Muscle of arm (tissue), 12 donors: ENCODE measurements around the gene RUFY1. TPM values are rescaled to one million over a fixed set of nuclear protein-coding genes. Genes with fewer than 3 reads are reported as not detected.
"Not testable (repeated sequence)": the region's sequence is repeated elsewhere in the genome, so short reads cannot be mapped to it uniquely, and the experiment has no call there.

Source experiments
- DNase-seq: peaks from one replicate; pipeline ENCODE4 v3.0.0-alpha.2; 2013
- polyA plus RNA-seq, 12 donors: library from polyadenylated mRNA; unstranded; fragments of 120-200 nt; gene quantifications; one replicate each; pipeline ENCODE4 v1.2.1, GENCODE V29; 2013; ENCODE audit not compliant: insufficient read length in 12 of 12

The RUFY1 gene
- polyA plus RNA-seq, 12 donors: 32.8 to 52.7 (median 38.6) TPM; not detected in 1

DNA sequence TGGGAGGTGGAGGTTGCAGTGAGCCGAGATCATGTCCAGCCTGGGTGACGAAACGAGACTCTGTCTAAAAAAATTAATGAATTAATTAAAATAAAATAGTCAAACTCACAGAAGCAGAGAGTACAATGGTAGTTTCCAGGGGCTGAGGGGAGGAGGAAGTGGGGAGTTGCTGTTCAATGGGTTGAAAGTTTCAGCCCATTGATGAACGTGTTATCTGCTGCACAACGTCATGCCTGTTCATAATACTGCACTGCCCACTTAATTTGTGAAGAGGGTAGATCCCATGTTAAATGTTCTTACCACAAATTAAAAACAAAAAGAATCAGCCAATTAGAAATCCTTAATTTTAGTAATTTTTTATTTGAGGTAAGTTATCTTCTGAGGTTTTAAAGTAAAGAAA, 16.4 kb upstream of the RUFY1 start:
- DNase-seq: no peak

- DNase-seq: no peak
These were observed 15.9 kb upstream of the RUFY1 start for GRCh38 chr5:179534431-179534830.

GRCh38 chr5:179536676-179537075, 13.7 kb upstream of the RUFY1 start:
- DNase-seq: no peak

- no peak for DNase-seq
These were observed 8.2 kb upstream of the RUFY1 start for GRCh38 chr5:179542170-179542569.

- not testable (repeated sequence) for DNase-seq
These were observed 7.1 kb upstream of the RUFY1 start for GRCh38 chr5:179543275-179543674.

- no peak for DNase-seq
These were observed 2.7 kb downstream of the RUFY1 start for GRCh38 chr5:179553006-179553405.

DNA sequence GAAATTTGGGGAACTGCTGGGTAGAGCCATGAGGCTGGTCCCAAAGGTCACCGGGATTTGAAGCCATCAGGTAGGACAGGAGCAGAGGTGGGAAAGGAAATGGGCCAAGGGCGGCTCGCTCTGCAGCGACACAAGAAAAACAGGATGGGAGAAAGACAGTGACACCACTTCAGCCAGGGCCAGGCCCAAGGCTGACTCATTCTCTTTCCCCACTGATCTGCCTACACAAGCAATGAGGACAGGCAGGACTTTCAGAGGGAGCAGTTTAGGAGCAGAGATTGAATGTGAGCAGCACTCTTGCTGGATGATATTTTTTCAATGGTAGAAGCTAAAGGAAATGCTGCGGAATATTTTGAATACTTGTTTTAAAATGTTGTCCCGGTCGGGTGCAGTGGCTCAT, 3.5 kb downstream of the RUFY1 start:
- DNase-seq: no peak

DNA sequence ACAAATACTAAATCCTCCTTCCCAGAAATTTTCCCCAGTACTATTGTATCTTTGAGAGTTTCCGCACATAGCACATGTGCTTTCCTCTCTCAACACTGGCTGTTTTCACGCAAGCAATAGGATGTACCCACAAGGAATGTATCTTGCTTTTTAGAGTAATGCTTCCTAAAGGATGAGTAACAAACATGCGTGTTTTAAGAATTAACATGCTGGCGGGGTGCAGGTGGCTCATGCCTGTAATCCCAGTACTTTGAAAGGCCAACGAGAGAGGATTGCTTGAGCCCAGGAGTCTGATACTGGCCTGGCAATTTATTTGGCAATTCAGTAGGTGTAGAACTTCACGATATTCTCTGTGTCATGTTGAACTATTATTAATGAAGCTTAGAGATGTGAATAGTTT, 4.6 kb downstream of the RUFY1 start:
- DNase-seq: no peak

- DNase-seq: not testable (repeated sequence)
These were observed 8.0 kb downstream of the RUFY1 start for GRCh38 chr5:179558261-179558799.

GRCh38 chr5:179558932-179559283, 8.6 kb downstream of the RUFY1 start:
- DNase-seq: no peak

- peak; percentile 98 for DNase-seq
These were observed 9.2 kb downstream of the RUFY1 start for GRCh38 chr5:179559284-179560252.

- DNase-seq: no peak
These were observed 14.2 kb downstream of the RUFY1 start for GRCh38 chr5:179564526-179564925.

DNA sequence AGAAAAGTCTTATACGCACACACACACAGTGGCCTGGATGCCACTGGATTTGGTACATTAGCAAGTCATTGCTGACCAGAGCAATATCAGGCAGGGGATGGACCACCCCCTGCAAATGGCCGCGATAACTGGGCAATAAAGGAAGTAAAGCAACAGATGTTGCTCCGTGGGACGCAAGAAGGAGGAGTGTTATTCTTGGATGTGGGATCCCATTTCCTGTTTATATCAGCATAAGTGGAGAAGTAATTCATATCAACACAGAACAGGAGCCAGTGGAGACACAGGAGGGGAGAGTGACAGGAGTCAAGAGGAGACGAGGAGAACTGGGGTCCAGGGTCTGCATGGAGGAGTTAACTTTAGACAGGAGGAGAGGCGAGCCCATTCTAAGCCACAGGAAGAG, 18.4 kb downstream of the RUFY1 start:
- DNase-seq: no peak

GRCh38 chr5:179572386-179572785, 22.0 kb downstream of the RUFY1 start:
- no peak for DNase-seq

DNA sequence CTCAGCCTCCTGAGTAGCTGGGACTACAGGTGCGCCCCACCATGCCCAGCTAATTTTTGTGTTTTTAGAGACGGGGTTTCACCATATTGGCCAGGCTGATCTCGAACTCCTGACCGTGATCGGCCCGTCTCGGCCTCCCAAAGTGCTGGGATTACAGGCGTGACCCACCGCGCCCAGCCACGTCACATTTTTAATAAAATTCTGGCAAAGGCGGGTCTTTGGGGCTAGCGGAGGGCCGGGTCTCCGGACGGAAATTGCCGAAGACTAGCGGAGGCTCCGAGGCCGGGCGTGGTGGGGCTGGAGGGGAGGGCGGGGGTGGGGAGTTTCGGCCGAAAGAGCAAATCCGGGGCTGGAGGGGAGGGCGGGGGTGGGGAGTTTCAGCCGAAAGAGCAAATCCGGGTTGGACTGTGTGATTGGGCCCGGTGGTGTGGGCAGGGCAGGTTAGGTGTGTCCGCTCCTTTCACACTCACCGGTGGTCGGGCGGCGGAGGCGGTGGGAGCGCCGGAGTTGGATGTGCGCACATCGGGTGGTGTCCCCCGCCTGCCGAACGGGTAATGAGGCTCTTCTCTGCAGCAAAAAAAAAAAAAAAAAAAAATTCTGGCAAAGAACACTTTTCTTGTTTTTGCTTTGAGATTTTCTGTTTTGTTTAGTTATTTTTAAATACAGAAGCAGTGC, 27.1 kb downstream of the RUFY1 start:
- DNase-seq: no peak

DNA sequence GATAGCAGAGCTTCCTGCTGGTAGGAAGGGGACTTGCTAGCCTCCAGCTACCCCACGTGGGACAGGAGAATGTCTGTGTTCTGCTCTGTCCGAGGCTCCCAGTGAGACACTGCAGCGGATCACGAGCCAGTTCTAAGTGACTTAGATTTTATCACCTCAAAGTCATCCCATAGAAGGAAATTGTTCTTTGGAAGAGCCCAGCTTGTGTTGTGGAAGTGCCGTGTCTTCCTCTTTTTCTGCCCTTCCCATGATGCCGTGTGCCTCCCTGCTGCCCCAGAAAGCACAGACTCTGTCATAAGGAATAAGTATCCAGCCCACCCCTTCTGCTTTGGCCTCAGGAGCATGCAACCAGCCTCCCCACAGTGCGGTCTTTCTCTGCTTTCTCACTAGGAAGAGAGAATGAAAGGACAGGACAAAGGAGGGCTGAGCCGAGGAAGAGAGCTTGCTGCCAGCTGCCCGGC, 35.6 kb downstream of the RUFY1 start:
- no peak for DNase-seq

DNA sequence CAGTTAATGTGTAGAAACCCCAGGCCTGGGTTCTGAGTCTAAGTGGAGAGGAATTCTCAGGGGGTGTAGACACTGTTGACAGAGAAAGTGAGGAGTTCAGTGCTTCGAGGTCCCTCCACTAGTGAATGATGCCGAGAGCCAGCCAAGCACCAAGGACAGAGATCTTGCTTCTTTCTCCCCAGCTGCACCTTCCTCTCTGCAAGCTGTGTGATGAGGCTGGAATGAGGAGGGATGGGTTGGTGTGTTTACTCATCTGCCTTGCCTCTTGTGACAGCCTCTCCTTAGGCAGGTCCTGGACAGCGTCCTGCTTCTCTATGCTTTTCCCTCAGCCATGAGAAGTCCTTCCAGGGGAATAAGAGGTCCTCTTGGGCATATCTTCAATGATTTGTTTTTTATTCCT, 37.8 kb downstream of the RUFY1 start:
- no peak for DNase-seq

GRCh38 chr5:179595916-179596315, 45.6 kb downstream of the RUFY1 start:
- DNase-seq: no peak

DNA sequence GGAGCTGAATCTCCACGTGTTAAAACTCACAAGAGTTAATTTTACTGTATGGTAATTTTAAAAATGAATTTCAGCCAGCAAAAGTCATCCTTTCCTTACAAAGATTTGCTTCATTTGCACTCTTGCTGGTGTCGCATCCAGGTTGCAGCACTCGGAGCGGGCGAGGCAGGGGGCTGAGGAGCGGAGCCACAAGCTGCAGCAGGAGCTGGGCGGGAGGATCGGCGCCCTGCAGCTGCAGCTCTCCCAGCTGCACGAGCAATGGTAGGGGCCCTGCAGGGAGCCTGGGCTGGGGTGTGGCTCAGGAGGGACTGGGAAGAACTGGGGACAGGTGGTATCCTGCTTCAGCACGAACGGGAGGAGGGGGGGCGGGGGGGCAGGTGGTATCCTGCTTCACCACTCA, 46.1 kb downstream of the RUFY1 start:
- no peak for DNase-seq

DNA sequence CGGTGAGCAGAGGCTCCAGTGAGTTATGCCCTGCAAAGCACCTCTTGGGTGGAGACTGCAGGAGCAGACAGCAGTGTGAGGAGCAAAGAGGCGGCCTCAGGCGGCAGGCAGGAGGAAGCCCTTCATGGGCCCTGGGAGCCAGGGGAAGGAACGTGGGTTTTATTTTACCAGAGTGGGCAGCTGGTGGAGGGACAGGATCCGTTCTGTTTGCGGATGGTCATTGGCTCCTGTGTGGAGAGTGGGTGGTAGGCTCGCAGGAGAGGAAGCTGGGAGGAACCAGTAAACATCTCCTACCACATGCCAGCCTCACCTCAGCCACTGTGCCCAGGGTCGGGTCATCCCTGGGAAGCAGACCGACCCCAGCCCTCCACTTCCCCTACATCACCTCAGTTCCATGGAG, 48.7 kb downstream of the RUFY1 start:
- DNase-seq: no peak

DNA sequence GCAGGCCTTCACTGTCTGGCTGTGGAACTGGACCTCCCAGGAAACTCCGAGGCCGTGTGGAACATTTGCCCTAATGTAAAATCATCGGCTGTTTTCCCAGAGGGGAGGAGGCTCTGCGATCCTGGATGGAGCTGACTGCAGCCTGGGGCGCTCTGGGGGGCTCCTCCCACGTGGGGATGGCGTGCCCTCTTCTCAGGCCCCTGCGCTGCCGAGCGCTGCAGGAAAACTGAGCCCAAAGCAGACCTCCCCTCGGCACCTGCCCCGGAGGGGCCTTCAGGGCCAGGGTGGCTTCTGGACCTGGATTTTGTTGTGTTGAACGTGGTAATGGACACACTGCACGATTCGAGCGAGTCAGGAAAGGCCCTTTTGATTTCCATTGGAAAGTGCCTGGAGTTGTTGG, 49.2 kb downstream of the RUFY1 start:
- DNase-seq: no peak

DNA sequence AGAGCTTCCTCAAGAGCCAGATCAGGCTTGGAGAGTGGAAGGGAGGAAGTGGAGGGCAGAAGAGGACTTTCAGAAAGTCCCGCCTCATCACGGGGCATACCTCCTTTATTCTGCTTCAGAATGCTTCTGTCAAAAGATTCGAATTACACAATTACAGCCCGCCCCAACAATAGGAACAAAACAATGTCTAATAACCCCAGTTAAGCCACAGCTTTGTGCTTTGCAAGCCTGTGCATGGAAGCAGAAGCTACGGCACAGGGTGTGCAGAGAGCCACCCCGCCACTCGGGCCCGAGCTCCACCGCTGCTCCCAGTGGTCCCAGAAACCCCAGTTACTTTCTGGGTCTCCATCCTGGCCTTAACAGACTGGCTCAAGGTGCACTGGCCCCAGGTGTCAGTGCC, 49.6 kb downstream of the RUFY1 start:
- DNase-seq: no peak
